HCT116 (cell line): ENCODE results near the gene TMEM187. TPM values are rescaled to one million over a fixed set of nuclear protein-coding genes. Genes with fewer than 3 reads are reported as not detected.

ENCODE experiments used
- ATAC-seq: fragments of 200-7000 bp; cut with Tn5 transposase; 2 replicates; pipeline ENCODE4 v1.9.1; 2020; ENCODE audit warnings: mild to moderate bottlenecking, moderate library complexity
- BruUV-seq: library from RNA; stranded (reverse); fragments of 400-500 nt; replicated peaks from 2 replicates; lab custom pipeline; 2021; lab: Mats Ljungman, UMichigan
- CTCF ChIA-PET: fragments of 300-600 bp; sonication (Branson Sonifier 250); formaldehyde crosslinking; loops from one replicate; lab custom pipeline; 2021; ENCODE audit warnings: antibody characterized with exemption; lab: Charles Lee
- POLR2A ChIA-PET: fragments of 300-600, 350-600 bp; sonication (Branson Sonifier 250); formaldehyde crosslinking; loops from one replicate; lab custom pipeline; 2021; ENCODE audit warnings: antibody characterized with exemption; lab: Charles Lee
- RAD21 ChIA-PET, 2 experiments: fragments of 300-600 bp; sonication (Branson Sonifier 250); formaldehyde crosslinking; loops; one replicate each; lab custom pipeline; 2023; ENCODE audit warnings: low total read pairs in 2 of 2; ENCODE audit not compliant: uncharacterized antibody in 2 of 2, unreplicated experiment in 2 of 2, low non-redundant PET in 1 of 2; lab: Charles Lee
- DNase-seq: peaks from one replicate; pipeline ENCODE4 v3.0.0-alpha.2; 2010; ENCODE audit warnings: low read depth, low spot score
- H2AFZ ChIP-seq: fragments of 200-600 bp; shearing (Covaris generic), sonication (generic); 2 replicates; pipeline ENCODE4 v1.6.1; 2017; ENCODE audit warnings: low read depth, mixed run types, mixed read lengths, antibody characterized with exemption, low read length; ENCODE audit not compliant: poor library complexity, severe bottlenecking
- H3K27ac ChIP-seq: 2 replicates; pipeline ENCODE4 v1.5.1; 2012; ENCODE audit warnings: low read depth, low read length
- H3K27me3 ChIP-seq: fragments of 200-600 bp; sonication (generic); 2 replicates; pipeline ENCODE4 v1.6.1; 2016; ENCODE audit warnings: mixed run types, low read length, mixed read lengths; ENCODE audit not compliant: insufficient read depth
- H3K36me3 ChIP-seq, 2 experiments: fragments of 200-500 bp in 1 of 2; fragments of 200-600 bp in 1 of 2; sonication (Bioruptor generic) in 1 of 2; sonication (generic) in 1 of 2; 2 replicates each; pipeline versions ENCODE4 v1.5.1 to v1.6.1; 2014 to 2016; ENCODE audit warnings: low read length in 2 of 2, inconsistent platforms in 1 of 2, mixed read lengths in 1 of 2, mixed run types in 1 of 2; ENCODE audit not compliant: insufficient read depth in 2 of 2, control insufficient read depth in 1 of 2
- H3K4me1 ChIP-seq, 2 experiments: fragments of 200-600 bp in 1 of 2; sonication (generic) in 1 of 2; 2 replicates each; pipeline versions ENCODE4 v1.5.1 to v1.6.1; 2012 to 2017; ENCODE audit warnings: low read length in 2 of 2, inconsistent platforms in 1 of 2, mild to moderate bottlenecking in 1 of 2, mixed read lengths in 1 of 2, mixed run types in 1 of 2, moderate library complexity in 1 of 2; ENCODE audit not compliant: insufficient read depth in 2 of 2, control insufficient read depth in 1 of 2
- H3K4me2 ChIP-seq: fragments of 200-600 bp; sonication (generic); 2 replicates; pipeline ENCODE4 v1.6.1; 2017; ENCODE audit warnings: mixed run types, low read length, mixed read lengths
- H3K4me3 ChIP-seq, 2 experiments: fragments of 200-600 bp in 1 of 2; sonication (generic) in 1 of 2; replicated peaks in 1 of 2; 2 replicates each; pipeline ENCODE4 v1.5.1; 2011 to 2016; ENCODE audit warnings: low read length in 2 of 2, control low read depth in 1 of 2, low read depth in 1 of 2, mild to moderate bottlenecking in 1 of 2, mixed read lengths in 1 of 2, mixed run types in 1 of 2
- H3K79me2 ChIP-seq: fragments of 200-600 bp; sonication (generic); 2 replicates; pipeline ENCODE4 v1.6.1; 2017; ENCODE audit warnings: mild to moderate bottlenecking, mixed run types, low read length, moderate library complexity, mixed read lengths; ENCODE audit not compliant: insufficient read depth
- H3K9ac ChIP-seq: fragments of 200-600 bp; sonication (generic); 2 replicates; pipeline ENCODE4 v1.6.1; 2016; ENCODE audit warnings: low read length, mixed read lengths
- H3K9me2 ChIP-seq: fragments of 200-600 bp; sonication (generic), shearing (Covaris generic); 2 replicates; pipeline ENCODE4 v1.6.1; 2017; ENCODE audit warnings: mixed run types, mild to moderate bottlenecking, moderate library complexity; ENCODE audit not compliant: insufficient read depth
- H3K9me3 ChIP-seq, 2 experiments: fragments of 200-500 bp in 1 of 2; fragments of 200-600 bp in 1 of 2; sonication (Bioruptor generic) in 1 of 2; sonication (generic) in 1 of 2; 2 replicates each; pipeline ENCODE4 v1.6.1; 2014 to 2017; ENCODE audit warnings: low read length in 2 of 2, mixed read lengths in 2 of 2, inconsistent platforms in 1 of 2, low read depth in 1 of 2, mild to moderate bottlenecking in 1 of 2, mixed run types in 1 of 2, moderate library complexity in 1 of 2; ENCODE audit not compliant: control insufficient read depth in 1 of 2, insufficient read depth in 1 of 2
- H4K20me1 ChIP-seq: fragments of 200-600 bp; sonication (generic), shearing (Covaris generic); 2 replicates; pipeline ENCODE4 v1.6.1; 2017; ENCODE audit warnings: mixed run types, mild to moderate bottlenecking, moderate library complexity; ENCODE audit not compliant: insufficient read depth
- ATF3 ChIP-seq: IDR thresholded peaks from 2 replicates; pipeline ENCODE4 v1.6.1; 2012
- CTCF ChIP-seq, 3 experiments: fragments of 200-600 bp in 1 of 3; sonication (generic) in 1 of 3; IDR thresholded peaks in 2 of 3; conservative IDR thresholded peaks in 1 of 3; 2 replicates each; pipeline ENCODE4 v1.5.1; 2012 to 2017; ENCODE audit warnings: low read depth in 2 of 3, low read length in 2 of 3, antibody characterized with exemption in 1 of 3, borderline replicate concordance in 1 of 3, control low read depth in 1 of 3, mild to moderate bottlenecking in 1 of 3, mixed read lengths in 1 of 3, mixed run types in 1 of 3, moderate library complexity in 1 of 3; ENCODE audit not compliant: insufficient read depth in 1 of 3
- EGR1 ChIP-seq: IDR thresholded peaks from 2 replicates; pipeline ENCODE4 v1.6.1; 2012; ENCODE audit warnings: low read depth
- ELF1 ChIP-seq: IDR thresholded peaks from 2 replicates; pipeline ENCODE4 v1.6.1; 2012; ENCODE audit warnings: low read depth, borderline replicate concordance
- EZH2phosphoT487 ChIP-seq: fragments of 200-600 bp; IDR thresholded peaks from 2 replicates; pipeline ENCODE4 v1.6.1; 2018; ENCODE audit warnings: antibody characterized with exemption, borderline replicate concordance
- FOSL1 ChIP-seq: IDR thresholded peaks from 2 replicates; pipeline ENCODE4 v1.6.1; 2012; ENCODE audit warnings: low read depth
- MAX ChIP-seq: IDR thresholded peaks from 2 replicates; pipeline ENCODE4 v1.6.1; 2012
- REST ChIP-seq: IDR thresholded peaks from 2 replicates; pipeline ENCODE4 v1.6.1; 2012; ENCODE audit warnings: low read depth
- SRF ChIP-seq: IDR thresholded peaks from 2 replicates; pipeline ENCODE4 v1.6.1; 2012; ENCODE audit warnings: low read depth
- YY1 ChIP-seq: IDR thresholded peaks from 2 replicates; pipeline ENCODE4 v1.6.1; 2011; ENCODE audit warnings: low read length, low read depth, moderate library complexity, mild to moderate bottlenecking; ENCODE audit not compliant: insufficient replicate concordance; ENCODE audit errors: extremely low read depth
- ZFX ChIP-seq: fragments of 450-650 bp; IDR thresholded peaks from 2 replicates; pipeline ENCODE4 v1.6.1; 2017
- ZNF274 ChIP-seq: fragments of 200-500 bp; sonication (Bioruptor generic); IDR thresholded peaks from 2 replicates; pipeline ENCODE4 v1.6.1; 2014; ENCODE audit warnings: mild to moderate bottlenecking, low read depth, low read length, inconsistent platforms
- intact Hi-C: fragments of 100-400 bp; cut with micrococcal nuclease; formaldehyde crosslinking; loops from 2 replicates; pipeline ENCODE4 v1.10.0; 2022
- total RNA-seq: library from RNA; stranded (reverse); gene quantifications from one replicate; pipeline ENCODE4 v1.2.1, GENCODE V29; 2021; ENCODE audit not compliant: unreplicated experiment

TMEM187 gene
- total RNA-seq, 1 experiment from 2014 or later, result 12.6 TPM

- no peaks in the 10 kb centered on the region for H3K4me1 ChIP-seq
- no peak overlapping the region for H3K4me2 ChIP-seq
- H3K79me2 ChIP-seq, result peaks cover 34% of the 10 kb centered on the region
- RAD21 ChIA-PET, result no interaction called here
- ATAC-seq, result no peak
- peaks cover 10 to 15% of the 10 kb centered on the region in 2 experiments; a peak in 3 of 4 replicates for H3K36me3 ChIP-seq
- TF ChIP-seq REST (no peak), ELF1 (no peak), EZH2phosphoT487 (no peak), ATF3 (no peak), SRF (no peak), FOSL1 (no peak), ZFX (no peak), ZNF274 (no peak), EGR1 (no peak), CTCF (IDR thresholded peaks at IDR 0.05 in 2 of 3, conservative IDR thresholded peaks at IDR 0.05 in 1 of 3; ENCODE audit: borderline replicate concordance in 1 of 3, insufficient read depth in 1 of 3, low read depth in 2 of 3, low read length in 2 of 3) (no peak), MAX (no peak), YY1 (no peak)
- POLR2A ChIA-PET, result no interaction called here
- no peak overlapping the region for H3K27ac ChIP-seq
- CTCF ChIA-PET, result no interaction called here
- BruUV-seq, result no TSS peak
- no peak overlapping the region for H3K4me3 ChIP-seq
- no peak overlapping the region for H2AFZ ChIP-seq
- H4K20me1 ChIP-seq, result no peaks in the 10 kb centered on the region
- DNase-seq, result no peak
- H3K9ac ChIP-seq, result no peak overlapping the region
- H3K27me3 ChIP-seq, result no peaks in the 10 kb centered on the region
- no peaks in the 10 kb centered on the region for H3K9me3 ChIP-seq
- intact Hi-C loops, result no loop called here
- no peaks in the 10 kb centered on the region for H3K9me2 ChIP-seq
These were observed 12.9 kb upstream of the TMEM187 start for GRCh38 chrX:153959649-153960048.
